ENCODE results near the gene BBS12. TPM values are rescaled to one million over a fixed set of nuclear protein-coding genes. Genes with fewer than 3 reads are reported as not detected.

BBS12 gene
- total and polyA plus RNA-seq, 9 of the 15 experiments (the other 6 are each of a cell fraction or from before 2014, with no cell fraction given) = 2.7 to 6.5 (median 3.3) TPM

DNA sequence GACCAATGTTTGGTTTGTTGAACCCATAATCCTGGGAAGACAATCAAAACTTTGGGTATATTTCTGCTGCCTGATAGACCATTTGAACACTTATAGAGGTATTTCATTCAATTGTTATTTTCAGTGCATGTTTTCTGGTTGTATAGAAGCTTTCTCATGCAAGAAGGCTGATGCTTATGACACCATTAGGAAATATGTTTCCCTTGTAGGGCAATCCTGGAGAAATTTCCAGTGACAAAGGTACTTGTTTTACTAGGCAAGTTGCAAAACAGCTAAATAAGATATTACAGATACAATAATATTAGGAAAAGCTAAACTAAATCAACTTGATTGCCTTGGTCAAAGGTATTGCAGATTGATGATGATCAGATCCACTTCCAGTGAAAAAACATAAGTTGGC, 61.3 kb downstream of the BBS12 start:
- ATAC-seq (no peak), DNase-seq (ENCODE audit: extremely low read depth in 1 of 4, low spot score in 3 of 4) (no peak), FAIRE-seq (no peak)
- H3K36me3 ChIP-seq (ENCODE audit: control insufficient read depth, insufficient read depth, low read length) = no peaks in the 10 kb centered on the region
- ChIA-PET POLR2A (no interaction called here), CTCF (ENCODE audit: low intra/inter-chr PET ratio) (no interaction called here)
- H3K79me2 ChIP-seq (ENCODE audit: control insufficient read depth, insufficient read depth, low read length) = no peaks in the 10 kb centered on the region
- no peak overlapping the region for H3K27ac ChIP-seq (ENCODE audit: extremely low read depth, low read depth, low read length)
- no peak overlapping the region for H3K4me2 ChIP-seq (ENCODE audit: insufficient read depth, low read length)
- no peaks in the 10 kb centered on the region for H3K9me3 ChIP-seq (replicated peaks; ENCODE audit: control insufficient read depth, insufficient read depth, low read depth, low read length)
- no peaks in the 10 kb centered on the region for H3K9me1 ChIP-seq (ENCODE audit: control insufficient read depth, insufficient read depth, low read length)
- H4K20me1 ChIP-seq (replicated peaks; ENCODE audit: control insufficient read depth, insufficient read depth, low read length) = no peaks in the 10 kb centered on the region
- no TSS peak for BruUV-seq (replicated peaks)
- intact Hi-C loops (cut with micrococcal nuclease) (no loop called here), in situ Hi-C loops (cut with MboI) (no loop called here)
- no peak overlapping the region for H3K4me3 ChIP-seq
- H3K9ac ChIP-seq (ENCODE audit: insufficient read depth in 1 of 2, low read depth in 2 of 2, low read length in 2 of 2) = no peak overlapping the region
- no peaks in the 10 kb centered on the region; a peak in 1 of 5 replicates for H3K27me3 ChIP-seq (ENCODE audit: control insufficient read depth in 2 of 2, insufficient read depth in 2 of 2, low read length in 2 of 2)
- H2AFZ ChIP-seq (ENCODE audit: low read depth, low read length) = no peak overlapping the region
- TF ChIP-seq PCBP1 (IDR thresholded peaks at IDR 0.05; ENCODE audit: low read depth, low read length, poor library complexity, severe bottlenecking) (no peak), ZNF143 (CRISPR knock-in tag; IDR thresholded peaks at IDR 0.05) (no peak), GABPB1 (CRISPR knock-in tag; IDR thresholded peaks at IDR 0.05) (no peak), HNRNPK (IDR thresholded peaks at IDR 0.05; ENCODE audit: low read depth, low read length, poor library complexity, severe bottlenecking) (no peak), ELF2 (CRISPR knock-in tag; IDR thresholded peaks at IDR 0.05) (no peak), MTF1 (CRISPR knock-in tag; IDR thresholded peaks at IDR 0.05; ENCODE audit: borderline replicate concordance) (no peak), ZNF778 (CRISPR knock-in tag; IDR thresholded peaks at IDR 0.05) (no peak), NFE2L1 (tag; IDR thresholded peaks at IDR 0.05; ENCODE audit: borderline replicate concordance, low read depth) (no peak), POLR2AphosphoS2 (IDR thresholded peaks at IDR 0.05; ENCODE audit: low read length) (no peak), RHOXF2B (CRISPR knock-in tag; conservative IDR thresholded peaks at IDR 0.05) (no peak), BRF1 (IDR thresholded peaks at IDR 0.05; ENCODE audit: borderline replicate concordance, extremely low read depth, insufficient read length) (no peak)
- TF ChIP-seq, protein P1, sequence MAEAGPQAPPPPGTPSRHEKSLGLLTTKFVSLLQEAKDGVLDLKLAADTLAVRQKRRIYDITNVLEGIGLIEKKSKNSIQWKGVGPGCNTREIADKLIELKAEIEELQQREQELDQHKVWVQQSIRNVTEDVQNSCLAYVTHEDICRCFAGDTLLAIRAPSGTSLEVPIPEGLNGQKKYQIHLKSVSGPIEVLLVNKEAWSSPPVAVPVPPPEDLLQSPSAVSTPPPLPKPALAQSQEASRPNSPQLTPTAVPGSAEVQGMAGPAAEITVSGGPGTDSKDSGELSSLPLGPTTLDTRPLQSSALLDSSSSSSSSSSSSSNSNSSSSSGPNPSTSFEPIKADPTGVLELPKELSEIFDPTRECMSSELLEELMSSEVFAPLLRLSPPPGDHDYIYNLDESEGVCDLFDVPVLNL (CRISPR knock-in tag; IDR thresholded peaks at IDR 0.05; ENCODE audit: low read depth) = no peak
- TF ChIP-seq, protein P2, sequence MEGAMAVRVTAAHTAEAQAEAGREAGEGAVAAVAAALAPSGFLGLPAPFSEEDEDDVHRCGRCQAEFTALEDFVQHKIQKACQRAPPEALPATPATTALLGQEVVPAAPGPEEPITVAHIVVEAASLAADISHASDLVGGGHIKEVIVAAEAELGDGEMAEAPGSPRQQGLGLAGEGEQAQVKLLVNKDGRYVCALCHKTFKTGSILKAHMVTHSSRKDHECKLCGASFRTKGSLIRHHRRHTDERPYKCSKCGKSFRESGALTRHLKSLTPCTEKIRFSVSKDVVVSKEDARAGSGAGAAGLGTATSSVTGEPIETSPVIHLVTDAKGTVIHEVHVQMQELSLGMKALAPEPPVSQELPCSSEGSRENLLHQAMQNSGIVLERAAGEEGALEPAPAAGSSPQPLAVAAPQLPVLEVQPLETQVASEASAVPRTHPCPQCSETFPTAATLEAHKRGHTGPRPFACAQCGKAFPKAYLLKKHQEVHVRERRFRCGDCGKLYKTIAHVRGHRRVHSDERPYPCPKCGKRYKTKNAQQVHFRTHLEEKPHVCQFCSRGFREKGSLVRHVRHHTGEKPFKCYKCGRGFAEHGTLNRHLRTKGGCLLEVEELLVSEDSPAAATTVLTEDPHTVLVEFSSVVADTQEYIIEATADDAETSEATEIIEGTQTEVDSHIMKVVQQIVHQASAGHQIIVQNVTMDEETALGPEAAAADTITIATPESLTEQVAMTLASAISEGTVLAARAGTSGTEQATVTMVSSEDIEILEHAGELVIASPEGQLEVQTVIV (CRISPR knock-in tag; IDR thresholded peaks at IDR 0.05; ENCODE audit: borderline replicate concordance) = no peak
- TF ChIP-seq, protein P3, sequence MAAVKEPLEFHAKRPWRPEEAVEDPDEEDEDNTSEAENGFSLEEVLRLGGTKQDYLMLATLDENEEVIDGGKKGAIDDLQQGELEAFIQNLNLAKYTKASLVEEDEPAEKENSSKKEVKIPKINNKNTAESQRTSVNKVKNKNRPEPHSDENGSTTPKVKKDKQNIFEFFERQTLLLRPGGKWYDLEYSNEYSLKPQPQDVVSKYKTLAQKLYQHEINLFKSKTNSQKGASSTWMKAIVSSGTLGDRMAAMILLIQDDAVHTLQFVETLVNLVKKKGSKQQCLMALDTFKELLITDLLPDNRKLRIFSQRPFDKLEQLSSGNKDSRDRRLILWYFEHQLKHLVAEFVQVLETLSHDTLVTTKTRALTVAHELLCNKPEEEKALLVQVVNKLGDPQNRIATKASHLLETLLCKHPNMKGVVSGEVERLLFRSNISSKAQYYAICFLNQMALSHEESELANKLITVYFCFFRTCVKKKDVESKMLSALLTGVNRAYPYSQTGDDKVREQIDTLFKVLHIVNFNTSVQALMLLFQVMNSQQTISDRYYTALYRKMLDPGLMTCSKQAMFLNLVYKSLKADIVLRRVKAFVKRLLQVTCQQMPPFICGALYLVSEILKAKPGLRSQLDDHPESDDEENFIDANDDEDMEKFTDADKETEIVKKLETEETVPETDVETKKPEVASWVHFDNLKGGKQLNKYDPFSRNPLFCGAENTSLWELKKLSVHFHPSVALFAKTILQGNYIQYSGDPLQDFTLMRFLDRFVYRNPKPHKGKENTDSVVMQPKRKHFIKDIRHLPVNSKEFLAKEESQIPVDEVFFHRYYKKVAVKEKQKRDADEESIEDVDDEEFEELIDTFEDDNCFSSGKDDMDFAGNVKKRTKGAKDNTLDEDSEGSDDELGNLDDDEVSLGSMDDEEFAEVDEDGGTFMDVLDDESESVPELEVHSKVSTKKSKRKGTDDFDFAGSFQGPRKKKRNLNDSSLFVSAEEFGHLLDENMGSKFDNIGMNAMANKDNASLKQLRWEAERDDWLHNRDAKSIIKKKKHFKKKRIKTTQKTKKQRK (IDR thresholded peaks at IDR 0.05; ENCODE audit: borderline replicate concordance, low read depth, low read length) = no peak
- H3K4me1 ChIP-seq (replicated peaks in 1 of 2; ENCODE audit: control insufficient read depth in 2 of 2, insufficient read depth in 2 of 2, low read length in 2 of 2) = peaks cover 0 to 19% of the 10 kb centered on the region in 2 experiments; a peak in 4 of 5 replicates

Data from K562 (cell line).